HG02938 (cell line): ENCODE results near the gene TTPAL.

Experiments
- ATAC-seq: cut with Tn5 transposase; IDR thresholded peaks from one replicate; pipeline ENCODE4 v1.9.1; 2021; ENCODE audit warnings: mild to moderate bottlenecking, moderate library complexity; ENCODE audit not compliant: unreplicated experiment

The TTPAL gene, protein sequence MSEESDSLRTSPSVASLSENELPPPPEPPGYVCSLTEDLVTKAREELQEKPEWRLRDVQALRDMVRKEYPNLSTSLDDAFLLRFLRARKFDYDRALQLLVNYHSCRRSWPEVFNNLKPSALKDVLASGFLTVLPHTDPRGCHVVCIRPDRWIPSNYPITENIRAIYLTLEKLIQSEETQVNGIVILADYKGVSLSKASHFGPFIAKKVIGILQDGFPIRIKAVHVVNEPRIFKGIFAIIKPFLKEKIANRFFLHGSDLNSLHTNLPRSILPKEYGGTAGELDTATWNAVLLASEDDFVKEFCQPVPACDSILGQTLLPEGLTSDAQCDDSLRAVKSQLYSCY

GRCh38 chr20:44475694-44476560 is at the start of gene TTPAL:
TTPAL (plus strand) TSS chr20:44475874; CDS start chr20:44480000, 4,126 bp downstream.
- ATAC-seq, result peak; percentile 86

- no peak for ATAC-seq
Measured at GRCh38 chr20:44425923-44426322, 49.8 kb upstream of the TTPAL start.

- no peak for ATAC-seq
Measured at GRCh38 chr20:44426879-44427790, 48.5 kb upstream of the TTPAL start.

GRCh38 chr20:44427804-44428173 is 47.9 kb upstream of the TTPAL start:
- ATAC-seq, result no peak

GRCh38 chr20:44428174-44429016 is 47.3 kb upstream of the TTPAL start:
- ATAC-seq, result no peak

GRCh38 chr20:44429017-44429339 is 46.7 kb upstream of the TTPAL start:
- no peak for ATAC-seq

GRCh38 chr20:44429419-44430269 is 46.0 kb upstream of the TTPAL start:
- no peak for ATAC-seq

- ATAC-seq, result no peak
Measured at GRCh38 chr20:44430270-44431065, 45.2 kb upstream of the TTPAL start.

GRCh38 chr20:44431118-44431501 is 44.6 kb upstream of the TTPAL start:
- no peak for ATAC-seq

DNA sequence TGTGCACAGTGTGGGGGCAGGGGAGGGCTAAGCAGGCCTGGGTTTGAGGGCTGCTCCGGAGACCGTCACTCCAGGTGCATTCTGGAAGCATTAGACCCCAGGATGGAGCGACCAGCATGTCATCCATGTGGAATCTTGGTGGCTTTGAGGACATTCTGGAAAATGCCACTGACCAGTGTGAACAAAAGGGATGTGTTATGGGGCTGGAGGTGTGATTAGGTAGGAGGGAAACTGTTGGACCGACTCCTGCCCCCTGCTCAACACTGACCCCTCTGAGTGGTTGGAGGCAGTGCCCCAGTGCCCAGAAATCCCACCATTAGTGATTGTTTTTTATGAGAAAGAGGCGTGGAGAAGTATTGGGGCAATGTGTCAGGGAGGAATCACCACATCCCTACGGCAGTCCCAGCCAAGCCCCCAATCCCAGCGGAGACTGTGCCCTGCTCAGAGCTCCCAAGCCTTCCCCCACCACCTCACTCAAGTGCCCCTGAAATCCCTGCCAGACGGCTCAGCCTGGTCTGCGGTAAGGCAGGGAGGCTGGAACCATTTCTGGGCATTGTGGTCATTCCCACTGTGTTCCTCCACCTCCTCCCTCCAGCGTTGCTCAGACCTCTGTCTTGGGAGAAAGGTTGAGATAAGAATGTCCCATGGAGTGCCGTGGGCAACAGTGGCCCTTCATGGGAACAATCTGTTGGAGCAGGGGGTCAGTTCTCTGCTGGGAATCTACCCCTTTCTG is 44.0 kb upstream of the TTPAL start:
- ATAC-seq, result no peak

DNA sequence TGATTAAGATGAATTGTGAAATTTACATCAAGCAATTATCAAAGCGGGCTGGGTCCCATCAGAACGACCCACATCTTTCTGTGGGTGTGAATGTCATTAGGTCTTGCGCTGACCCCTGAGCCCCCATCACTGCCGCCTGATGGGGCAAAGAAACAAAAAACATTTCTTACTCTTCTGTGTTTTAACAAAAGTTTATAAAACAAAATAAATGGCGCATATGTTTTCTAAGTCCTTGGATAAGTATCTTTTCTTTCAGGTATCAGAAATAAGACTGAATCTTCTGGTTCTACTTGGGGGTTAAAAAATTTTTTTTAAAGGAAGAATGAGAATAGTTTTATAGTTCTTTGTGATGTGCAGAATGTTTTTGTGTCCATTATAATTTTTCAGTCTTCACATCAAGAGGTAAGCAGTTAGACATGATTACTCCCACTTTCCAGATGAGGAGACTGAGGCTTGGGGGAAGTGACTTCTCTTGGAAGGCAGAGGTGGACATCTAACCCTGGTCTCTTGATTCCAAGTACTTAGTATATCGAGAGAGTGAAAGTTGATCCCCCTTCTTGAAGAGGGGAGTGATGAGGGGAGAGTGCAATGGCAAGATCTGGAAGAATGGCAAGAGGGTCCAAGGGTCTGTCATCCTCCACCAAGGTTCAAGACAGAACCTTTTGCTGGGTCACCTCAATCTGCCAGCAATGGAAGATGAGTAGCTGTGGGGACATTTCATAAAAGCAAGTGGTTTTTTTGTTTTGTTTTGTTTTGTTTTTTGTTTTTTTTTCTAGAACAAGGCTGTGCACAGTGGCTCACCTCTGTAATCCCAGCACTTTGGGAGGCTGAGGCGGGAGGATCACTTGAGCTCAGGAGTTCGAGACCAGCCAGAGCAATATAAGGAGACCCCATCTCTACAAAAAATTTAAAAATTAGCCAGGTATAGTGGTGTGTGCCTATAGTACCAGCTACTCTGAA is 42.8 kb upstream of the TTPAL start:
- no peak for ATAC-seq

- ATAC-seq, result no peak
Measured at GRCh38 chr20:44433751-44434538, 41.7 kb upstream of the TTPAL start.

DNA sequence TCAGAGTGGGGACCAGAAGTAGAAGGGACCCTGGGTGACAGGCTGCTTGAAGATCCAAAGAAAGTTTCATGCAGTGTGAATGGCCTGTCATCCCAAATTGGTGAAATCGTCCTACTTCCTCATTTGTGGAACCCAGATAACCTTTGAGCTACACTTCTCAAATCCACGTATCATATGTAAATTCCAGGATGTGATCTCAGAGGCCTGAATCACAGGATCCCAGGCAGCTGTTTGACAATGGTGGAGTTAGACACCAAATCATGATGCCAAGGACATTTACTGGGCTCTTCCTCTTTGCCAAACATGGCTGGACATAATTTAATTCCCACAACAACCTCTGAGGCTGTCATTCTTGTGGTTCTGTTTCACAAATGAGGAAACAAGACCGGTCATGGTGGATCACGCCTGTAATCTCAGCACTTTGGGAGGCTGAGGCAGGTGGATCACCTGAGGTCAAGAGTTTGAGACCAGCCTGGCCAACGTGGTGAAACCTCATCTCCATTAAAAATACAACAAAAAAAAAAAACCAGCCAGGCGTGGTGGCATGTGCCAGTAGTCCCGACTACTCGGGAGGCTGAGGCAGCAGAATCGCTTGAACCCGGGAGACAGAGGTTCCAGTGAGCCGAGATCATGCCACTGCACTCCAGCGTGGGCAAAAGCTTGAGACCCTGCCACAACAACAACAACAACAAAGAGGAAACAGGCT is 39.9 kb upstream of the TTPAL start:
- no peak for ATAC-seq

DNA sequence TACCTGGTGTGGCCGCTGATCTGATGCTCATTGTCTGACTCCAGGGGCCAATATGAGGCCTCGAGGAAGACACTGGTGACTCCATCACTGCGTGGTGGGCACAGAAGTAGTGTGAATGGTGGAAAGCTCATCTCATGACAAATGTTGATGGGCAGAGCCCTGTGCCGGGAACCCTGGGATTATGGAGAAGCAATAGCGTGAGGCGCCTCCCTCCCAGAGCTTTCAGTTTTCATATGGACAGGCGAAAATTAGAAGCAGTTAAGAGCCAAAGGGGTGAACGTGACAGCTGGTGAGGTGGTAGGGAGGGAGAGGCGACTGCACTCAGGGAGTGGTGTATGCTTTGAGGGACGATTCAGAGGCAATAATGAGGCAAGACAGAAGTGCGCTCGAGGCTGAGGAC is 39.3 kb upstream of the TTPAL start:
- no peak for ATAC-seq

DNA sequence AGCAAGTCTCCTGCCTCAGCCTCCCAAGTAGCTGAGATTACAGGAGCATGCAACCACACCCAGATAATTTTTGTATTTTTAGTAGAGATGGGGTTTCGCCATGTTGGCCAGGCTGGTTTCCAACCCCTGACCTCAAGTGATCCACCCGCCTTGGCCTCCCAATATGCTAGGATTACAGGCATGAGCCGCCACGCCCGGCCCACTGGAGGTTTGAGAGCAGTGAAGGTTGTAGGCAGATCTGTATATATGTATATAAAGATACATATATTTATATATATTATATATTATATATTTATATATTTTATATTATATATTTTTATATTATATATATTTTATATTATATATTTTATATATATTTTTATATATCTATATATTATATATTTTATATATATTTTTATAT is 38.2 kb upstream of the TTPAL start:
- no peak for ATAC-seq
